GM21576 (cell line): ENCODE results near the gene SPSB2.
"Not testable (repeated sequence)": the region's sequence is repeated elsewhere in the genome, so short reads cannot be mapped to it uniquely, and the experiment has no call there.

Experiments used
- ATAC-seq: cut with Tn5 transposase; IDR thresholded peaks from one replicate; pipeline ENCODE4 v1.9.1; 2021; ENCODE audit warnings: mild to moderate bottlenecking, moderate library complexity; ENCODE audit not compliant: unreplicated experiment

The SPSB2 gene

DNA sequence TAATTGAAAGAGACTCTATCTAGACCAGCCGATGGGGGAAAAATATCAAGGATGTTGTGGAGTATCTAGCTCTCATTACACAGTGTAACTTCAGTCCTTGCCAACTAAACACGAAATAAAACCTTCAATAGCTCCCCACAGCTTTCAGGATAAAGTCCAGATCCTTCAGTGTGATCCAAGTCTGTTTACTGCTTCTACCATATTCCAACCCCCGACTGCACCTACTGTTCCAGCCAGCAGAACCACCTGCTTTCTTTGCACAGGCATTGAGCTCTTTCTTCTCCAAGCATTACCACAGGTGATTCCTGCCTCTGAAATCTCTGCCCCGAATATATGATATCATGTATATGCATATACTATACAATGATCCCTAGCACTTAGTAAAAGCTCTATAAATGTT, 29.3 kb upstream of the SPSB2 start:
- no peak for ATAC-seq

- ATAC-seq = no peak
These were observed 26.9 kb upstream of the SPSB2 start for GRCh38 chr12:6899837-6900519.

DNA sequence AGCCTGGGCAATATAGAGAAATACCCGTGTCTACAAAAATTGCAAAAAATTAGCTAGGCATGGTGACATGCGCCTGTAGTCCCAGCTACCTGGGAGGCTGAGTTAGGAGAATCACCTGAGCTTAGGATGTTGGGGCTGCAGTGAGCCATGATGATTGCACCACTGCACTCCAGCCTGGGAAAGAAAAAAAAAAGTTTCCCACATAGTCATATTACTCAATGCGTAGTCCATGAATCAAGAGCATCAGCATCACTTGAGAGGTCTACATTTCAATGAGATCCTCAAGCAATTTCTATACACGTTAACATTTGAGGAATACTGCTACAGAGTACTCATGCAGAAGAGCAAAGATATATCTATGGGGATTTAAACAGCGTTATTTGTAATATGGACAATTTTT, 26.3 kb upstream of the SPSB2 start:
- no peak for ATAC-seq

DNA sequence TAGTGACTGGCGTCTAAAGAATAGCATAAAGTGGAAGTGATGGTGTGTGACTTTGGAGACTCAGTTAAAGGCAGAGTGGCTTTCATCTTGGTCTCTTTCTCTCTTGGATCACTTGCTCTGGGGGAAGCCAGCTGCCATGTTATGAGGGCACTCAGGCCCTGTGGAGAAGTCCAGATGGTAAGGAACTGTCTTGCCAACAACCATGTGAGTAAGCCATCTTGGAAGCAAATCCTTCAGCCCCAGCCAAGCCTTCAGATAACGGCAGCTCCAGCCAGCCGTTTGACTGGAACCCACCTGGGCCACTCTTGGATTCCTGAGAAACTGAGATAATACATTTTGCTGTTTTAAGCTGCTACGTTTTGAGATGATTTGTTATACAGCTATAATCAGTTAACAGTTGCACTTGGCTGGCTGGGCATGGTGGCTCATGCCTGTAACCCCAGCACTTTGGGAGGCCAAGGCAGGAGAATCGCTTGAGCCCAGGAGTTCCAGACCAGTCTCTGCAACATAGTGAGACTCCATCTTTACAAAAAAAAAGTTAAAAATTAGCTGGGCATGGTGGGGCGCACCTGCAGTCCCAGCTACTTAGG, 23.8 kb upstream of the SPSB2 start:
- ATAC-seq = no peak

GRCh38 chr12:6894321-6894720, 21.2 kb upstream of the SPSB2 start:
- no peak for ATAC-seq

DNA sequence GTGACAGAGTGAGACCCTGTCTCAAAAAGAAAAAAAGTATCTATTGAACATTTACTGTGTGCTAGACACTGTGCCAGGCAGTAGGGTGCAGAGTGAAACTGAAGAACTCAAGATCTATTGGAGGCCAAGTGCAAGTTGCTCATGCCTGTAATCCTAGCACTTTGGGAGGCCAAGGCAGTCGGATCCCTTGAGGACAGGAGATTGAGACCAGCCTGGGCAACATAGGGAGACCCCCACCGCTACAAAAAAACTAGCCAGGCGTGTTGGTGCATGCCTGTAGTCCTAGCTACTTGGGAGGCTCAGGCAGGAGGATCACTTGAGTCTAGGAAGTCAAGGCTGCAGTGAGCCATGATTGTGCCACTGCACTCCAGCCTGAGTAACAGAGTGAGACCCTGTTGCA, 19.6 kb upstream of the SPSB2 start:
- ATAC-seq = not testable (repeated sequence)

DNA sequence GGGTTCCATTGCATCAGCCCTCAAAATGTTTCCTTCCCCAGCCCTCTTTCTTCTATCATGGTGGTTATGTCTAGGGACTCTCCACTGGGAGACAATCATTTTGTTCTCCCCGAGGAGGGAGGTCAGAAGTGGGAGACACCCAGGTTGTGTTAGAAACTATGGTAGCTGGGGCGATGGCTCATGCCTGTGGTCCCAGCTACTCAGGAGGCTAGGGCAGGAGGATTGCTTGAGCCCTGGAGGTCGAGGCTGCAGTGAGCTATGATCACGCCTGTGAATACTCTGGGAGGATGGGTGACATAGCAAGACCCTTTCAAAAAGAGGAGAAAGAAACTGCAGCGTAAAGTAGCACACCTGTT, 18.5 kb upstream of the SPSB2 start:
- peak; percentile 9 for ATAC-seq

- peak; percentile 89 for ATAC-seq
These were observed 17.9 kb upstream of the SPSB2 start for GRCh38 chr12:6890789-6891645.

DNA sequence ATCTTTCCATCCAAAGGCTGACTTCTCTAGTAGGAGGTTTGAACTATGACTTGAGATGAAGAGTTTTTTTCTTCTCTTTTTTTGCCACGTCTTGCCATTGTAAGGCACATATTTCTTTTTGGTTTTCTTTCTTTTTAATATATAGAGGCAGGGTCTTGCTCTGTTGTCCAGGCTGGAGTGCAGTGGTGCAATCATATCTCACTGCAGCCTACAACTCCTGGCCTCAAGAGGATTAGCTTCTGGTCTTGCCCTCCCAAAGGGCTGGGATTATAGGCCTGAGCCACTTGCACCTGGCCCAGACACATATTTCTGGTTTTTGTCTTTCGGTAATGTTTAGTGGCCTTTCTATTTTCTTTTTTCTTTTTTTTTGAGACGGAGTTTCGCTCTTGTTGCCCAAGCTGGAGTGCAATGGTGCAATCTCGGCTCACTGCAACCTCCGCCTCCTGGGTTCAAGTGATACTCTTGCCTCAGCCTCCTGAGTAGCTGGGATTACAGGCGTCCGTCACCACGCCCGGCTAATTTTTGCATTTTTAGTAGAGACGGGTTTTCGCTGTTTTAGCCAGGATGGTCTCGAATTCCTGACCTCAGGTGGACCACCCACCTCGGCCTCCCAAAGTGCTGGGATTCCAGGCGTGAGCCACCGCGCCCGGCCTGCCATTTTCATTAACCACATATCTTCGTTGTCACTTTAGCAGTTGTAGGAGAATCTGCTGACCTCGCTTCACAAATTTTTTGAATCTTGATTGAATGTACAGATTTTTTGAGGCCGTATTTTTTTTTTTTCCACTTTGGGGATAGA, 16.9 kb upstream of the SPSB2 start:
- ATAC-seq = not testable (repeated sequence)

- ATAC-seq = not testable (repeated sequence)
These were observed 15.7 kb upstream of the SPSB2 start for GRCh38 chr12:6888794-6889193.

DNA sequence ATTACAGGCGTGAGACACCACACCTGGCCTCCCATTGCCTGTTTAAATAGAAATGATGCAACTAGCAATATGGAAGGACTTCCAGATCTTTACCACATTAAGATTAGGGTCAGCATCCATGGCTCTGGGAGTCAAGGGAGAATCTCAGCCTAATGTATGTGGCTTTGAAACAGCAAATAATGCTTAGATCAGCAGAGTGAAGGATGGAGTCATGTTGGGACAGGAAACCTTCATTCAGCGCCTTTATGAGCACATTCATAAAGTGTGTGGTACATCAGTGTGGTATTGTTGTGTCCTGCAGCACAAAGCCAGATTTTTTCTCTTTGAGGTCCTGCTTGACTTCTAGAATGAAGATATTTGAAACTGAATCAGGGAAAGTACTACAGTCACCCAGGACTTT, 15.3 kb upstream of the SPSB2 start:
- ATAC-seq = no peak

GRCh38 chr12:6887460-6887859, 14.4 kb upstream of the SPSB2 start:
- no peak for ATAC-seq

GRCh38 chr12:6886206-6886999, 13.3 kb upstream of the SPSB2 start:
- not testable (repeated sequence) for ATAC-seq

GRCh38 chr12:6884539-6884938, 11.4 kb upstream of the SPSB2 start:
- ATAC-seq = no peak

DNA sequence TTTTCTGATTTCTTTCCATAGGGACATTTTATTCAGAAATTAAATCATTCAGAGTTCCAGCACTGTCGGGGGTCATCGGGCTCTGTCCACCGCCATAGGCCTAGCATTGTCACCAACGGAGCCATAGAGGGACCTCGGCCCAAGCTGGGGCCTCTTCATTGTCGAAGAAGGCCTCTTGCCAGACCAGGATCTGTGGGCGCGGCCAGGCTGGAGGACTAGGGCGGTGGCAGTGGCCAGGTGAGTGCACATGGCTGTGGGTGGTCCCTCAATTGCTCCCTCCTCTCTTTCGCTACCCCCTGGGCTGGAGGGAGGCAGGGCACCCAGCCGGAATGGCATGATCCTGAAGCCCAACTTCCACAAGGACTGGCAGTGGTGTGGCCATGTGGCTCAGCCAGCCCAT, 10.6 kb upstream of the SPSB2 start:
- ATAC-seq = no peak

- no peak for ATAC-seq
These were observed 10.1 kb upstream of the SPSB2 start for GRCh38 chr12:6883252-6883651.

GRCh38 chr12:6879824-6880223, 6.7 kb upstream of the SPSB2 start:
- not testable (repeated sequence) for ATAC-seq

- not testable (repeated sequence) for ATAC-seq
These were observed 889 bp upstream of the SPSB2 start for GRCh38 chr12:6874015-6874368.

- ATAC-seq = no peak
These were observed 742 bp downstream of the SPSB2 start for GRCh38 chr12:6872073-6873048.
